ENCODE results near the gene ZNF689.
A peak's percentile ranks its signal among the peaks of the same experiment; 100 is the strongest.
"Not testable (repeated sequence)": the region's sequence is repeated elsewhere in the genome, so short reads cannot be mapped to it uniquely, and the experiment has no call there.

ZNF689 gene

GRCh38 chr16:30600215-30600614 lies 10.0 kb downstream of the ZNF689 start:
- no peak for DNase-seq (ENCODE audit: low spot score)

GRCh38 chr16:30592871-30593270 lies 17.3 kb downstream of the ZNF689 start:
- no peak for DNase-seq (ENCODE audit: low spot score)

GRCh38 chr16:30590869-30591268 lies 19.3 kb downstream of the ZNF689 start:
- DNase-seq (ENCODE audit: low spot score), result not testable (repeated sequence)

GRCh38 chr16:30589582-30589981 lies 20.6 kb downstream of the ZNF689 start:
- DNase-seq (ENCODE audit: low spot score), result not testable (repeated sequence)

- no peak for DNase-seq (ENCODE audit: low spot score)
These were observed 21.5 kb downstream of the ZNF689 start for GRCh38 chr16:30588651-30589050.

- peak; percentile 96 for DNase-seq (ENCODE audit: low spot score)
These were observed 24.6 kb downstream of the ZNF689 start, which contains the start of gene ZNF785 for GRCh38 chr16:30585400-30586191. TSS of gene ZNF785 (minus strand) at chr16:30585697. CDS start at chr16:30585611, 86 bp downstream.

- DNase-seq (ENCODE audit: low spot score), result no peak
These were observed 25.2 kb downstream of the ZNF689 start for GRCh38 chr16:30585022-30585399.

GRCh38 chr16:30582611-30583340 lies 27.4 kb downstream of the ZNF689 start:
- no peak for DNase-seq (ENCODE audit: low spot score)

GRCh38 chr16:30581457-30581856 lies 28.7 kb downstream of the ZNF689 start:
- no peak for DNase-seq (ENCODE audit: low spot score)

- DNase-seq (ENCODE audit: low spot score), result no peak
These were observed 35.5 kb downstream of the ZNF689 start for GRCh38 chr16:30574678-30575077.

GRCh38 chr16:30571445-30572322 lies 38.5 kb downstream of the ZNF689 start, which contains the start of gene ZNF688:
TSS of gene ZNF688 (minus strand) at chr16:30571714. CDS start at chr16:30571629, 85 bp downstream.
- peak; percentile 89 for DNase-seq (ENCODE audit: low spot score)

- DNase-seq (ENCODE audit: low spot score), result no peak
These were observed 39.3 kb downstream of the ZNF689 start for GRCh38 chr16:30570636-30571444.

GRCh38 chr16:30569746-30570635 lies 40.2 kb downstream of the ZNF689 start:
- DNase-seq (ENCODE audit: low spot score), result no peak

- DNase-seq (ENCODE audit: low spot score), result no peak
These were observed 40.9 kb downstream of the ZNF689 start for GRCh38 chr16:30569281-30569680.

- DNase-seq (ENCODE audit: low spot score), result peak; percentile 85
These were observed 42.1 kb downstream of the ZNF689 start for GRCh38 chr16:30567991-30568638.

- DNase-seq (ENCODE audit: low spot score), result no peak
These were observed 42.8 kb downstream of the ZNF689 start for GRCh38 chr16:30567160-30567990.

GRCh38 chr16:30566531-30566930 lies 43.7 kb downstream of the ZNF689 start:
- DNase-seq (ENCODE audit: low spot score), result no peak

- no peak for DNase-seq (ENCODE audit: low spot score)
These were observed 44.2 kb downstream of the ZNF689 start for GRCh38 chr16:30565984-30566383.

GRCh38 chr16:30565526-30565925 lies 44.7 kb downstream of the ZNF689 start:
- DNase-seq (ENCODE audit: low spot score), result no peak

Measured in COLO829 (cell line).